Hepatocyte (in vitro differentiated cells): ENCODE data around the gene ASF1B.

Experiments used
- EZH2 ChIP-seq: fragments of 200-600 bp; sonication (generic); IDR thresholded peaks from 2 replicates; pipeline ENCODE4 v1.6.1; 2016; ENCODE audit warnings: antibody characterized with exemption, mild to moderate bottlenecking, borderline replicate concordance
- EZH2phosphoT487 ChIP-seq: fragments of 200-600 bp; sonication (generic); IDR thresholded peaks from one replicate; pipeline ENCODE4 v1.6.1; 2018; ENCODE audit warnings: antibody characterized with exemption, mild to moderate bottlenecking, low read depth, moderate library complexity; ENCODE audit not compliant: unreplicated experiment, severe bottlenecking
- TF ChIP-seq, protein P1 (sequence below): fragments of 200-600 bp; sonication (generic); IDR thresholded peaks from 2 replicates; pipeline ENCODE4 v1.5.1; 2016; ENCODE audit warnings: antibody characterized with exemption, mild to moderate bottlenecking; ENCODE audit not compliant: poor library complexity

- TF ChIP-seq EZH2phosphoT487 (no peak), EZH2 (no peak)
- TF ChIP-seq, protein P1, sequence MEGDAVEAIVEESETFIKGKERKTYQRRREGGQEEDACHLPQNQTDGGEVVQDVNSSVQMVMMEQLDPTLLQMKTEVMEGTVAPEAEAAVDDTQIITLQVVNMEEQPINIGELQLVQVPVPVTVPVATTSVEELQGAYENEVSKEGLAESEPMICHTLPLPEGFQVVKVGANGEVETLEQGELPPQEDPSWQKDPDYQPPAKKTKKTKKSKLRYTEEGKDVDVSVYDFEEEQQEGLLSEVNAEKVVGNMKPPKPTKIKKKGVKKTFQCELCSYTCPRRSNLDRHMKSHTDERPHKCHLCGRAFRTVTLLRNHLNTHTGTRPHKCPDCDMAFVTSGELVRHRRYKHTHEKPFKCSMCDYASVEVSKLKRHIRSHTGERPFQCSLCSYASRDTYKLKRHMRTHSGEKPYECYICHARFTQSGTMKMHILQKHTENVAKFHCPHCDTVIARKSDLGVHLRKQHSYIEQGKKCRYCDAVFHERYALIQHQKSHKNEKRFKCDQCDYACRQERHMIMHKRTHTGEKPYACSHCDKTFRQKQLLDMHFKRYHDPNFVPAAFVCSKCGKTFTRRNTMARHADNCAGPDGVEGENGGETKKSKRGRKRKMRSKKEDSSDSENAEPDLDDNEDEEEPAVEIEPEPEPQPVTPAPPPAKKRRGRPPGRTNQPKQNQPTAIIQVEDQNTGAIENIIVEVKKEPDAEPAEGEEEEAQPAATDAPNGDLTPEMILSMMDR: no peak
Measured at GRCh38 chr19:14167576-14168138, 31.3 kb upstream of the ASF1B start.
